ENCODE measurements around the gene PRDM7. TPM values are rescaled to one million over a fixed set of nuclear protein-coding genes. Genes with fewer than 3 reads are reported as not detected.

The PRDM7 gene
- total RNA-seq, 1 experiment from 2014 or later = not detected

DNA sequence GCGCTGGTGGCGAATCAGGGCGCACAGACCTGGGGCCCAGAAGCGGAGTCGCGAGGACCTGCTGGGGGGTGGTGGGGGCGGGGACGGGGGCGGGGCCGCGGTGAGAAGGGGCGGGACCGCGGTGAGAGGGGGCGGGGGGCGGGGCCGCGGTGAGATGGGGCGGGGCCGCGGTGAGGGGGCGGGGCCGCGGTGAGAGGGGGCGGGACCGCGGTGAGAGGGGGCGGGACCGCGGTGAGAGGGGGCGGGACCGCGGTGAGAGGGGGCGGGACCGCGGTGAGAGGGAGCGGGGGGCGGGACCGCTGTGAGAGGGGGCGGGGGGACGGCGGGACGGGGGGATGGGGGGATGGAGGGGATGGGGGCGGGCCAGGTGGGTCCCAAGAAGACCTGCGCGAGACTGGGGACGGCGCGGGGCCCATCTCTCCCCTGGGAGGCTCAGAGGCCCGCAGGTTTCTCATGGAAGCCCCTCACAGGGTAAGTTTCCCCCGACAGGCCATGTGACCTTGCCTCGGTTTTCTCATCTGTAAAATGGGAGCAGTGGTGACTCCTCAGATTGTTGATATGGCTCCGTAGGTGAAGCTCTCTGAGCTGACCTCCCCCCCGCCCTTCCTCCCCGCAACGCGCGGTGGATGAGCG lies 29.3 kb downstream of the PRDM7 start:
- H3K36me3 ChIP-seq (ENCODE audit: insufficient read depth, low read length) = no peaks in the 10 kb centered on the region
- H3K79me2 ChIP-seq (ENCODE audit: low read length) = no peaks in the 10 kb centered on the region
- no peaks in the 10 kb centered on the region; the same call in 1 of the 2 replicates for H4K20me1 ChIP-seq (ENCODE audit: insufficient read depth, low read depth, low read length)
- no peak overlapping the region for H3K9ac ChIP-seq (ENCODE audit: low read length)
- H3K4me3 ChIP-seq (ENCODE audit: low read length) = no peak overlapping the region
- no peak overlapping the region for H3K4me2 ChIP-seq (ENCODE audit: low read depth, low read length, poor library complexity, severe bottlenecking)
- no peaks in the 10 kb centered on the region for H3K27me3 ChIP-seq (ENCODE audit: low read length)
- H3K9me3 ChIP-seq (ENCODE audit: low read length) = no peaks in the 10 kb centered on the region
- H3K27ac ChIP-seq (ENCODE audit: low read length) = no peak overlapping the region
- no peak overlapping the region for H2AFZ ChIP-seq (ENCODE audit: low read length)
- no peaks in the 10 kb centered on the region for H3K9me2 ChIP-seq (replicated peaks; ENCODE audit: insufficient read depth, low read length)
- H3K4me1 ChIP-seq (ENCODE audit: low read length) = no peaks in the 10 kb centered on the region
- DNase-seq = no peak

DNA sequence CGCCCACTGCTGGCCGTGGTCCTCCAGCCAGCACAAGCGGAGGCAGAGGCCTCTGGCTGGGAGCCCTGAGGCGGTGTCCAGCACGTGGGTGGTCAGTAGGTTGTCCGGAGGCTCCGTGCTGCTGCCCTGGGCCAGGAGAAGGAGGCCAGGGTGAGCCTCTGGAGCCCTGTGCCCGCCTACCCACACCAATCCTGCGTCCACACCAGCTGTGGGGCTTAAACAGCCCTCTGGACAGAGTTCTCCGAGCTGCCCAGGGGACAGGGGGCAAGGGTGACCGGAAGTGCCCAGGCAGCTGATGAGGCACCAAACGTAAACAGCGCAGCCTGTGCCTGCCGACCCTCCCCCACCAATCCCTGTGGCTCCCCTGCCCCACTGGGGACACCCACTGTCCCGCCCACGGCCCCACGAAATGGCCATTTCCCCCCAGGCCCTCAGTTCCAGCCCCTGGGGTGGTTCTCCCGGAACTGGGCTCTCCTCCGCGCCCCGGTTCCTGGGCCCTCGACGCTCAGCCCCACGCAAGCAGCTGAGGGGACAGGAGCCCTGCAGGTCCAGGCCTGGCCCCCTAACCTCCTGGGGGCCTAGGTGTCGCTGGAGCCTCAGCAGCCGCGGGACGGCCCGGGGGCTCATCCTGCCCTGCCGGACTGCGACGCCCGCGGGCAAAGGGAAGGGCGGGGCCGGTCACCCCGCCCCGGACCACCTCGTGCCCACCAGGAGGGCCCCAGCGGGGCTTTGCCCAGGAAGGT lies 30.0 kb downstream of the PRDM7 start:
- no peaks in the 10 kb centered on the region; the same call in 1 of the 2 replicates for H4K20me1 ChIP-seq (ENCODE audit: insufficient read depth, low read depth, low read length)
- H3K36me3 ChIP-seq (ENCODE audit: insufficient read depth, low read length) = no peaks in the 10 kb centered on the region
- no peaks in the 10 kb centered on the region for H3K9me2 ChIP-seq (replicated peaks; ENCODE audit: insufficient read depth, low read length)
- H3K9me3 ChIP-seq (ENCODE audit: low read length) = no peaks in the 10 kb centered on the region
- no peak overlapping the region for H2AFZ ChIP-seq (ENCODE audit: low read length)
- no peak overlapping the region for H3K4me2 ChIP-seq (ENCODE audit: low read depth, low read length, poor library complexity, severe bottlenecking)
- DNase-seq = no peak
- H3K9ac ChIP-seq (ENCODE audit: low read length) = no peak overlapping the region
- no peaks in the 10 kb centered on the region; the same call in 1 of the 2 replicates for H3K4me1 ChIP-seq (ENCODE audit: low read length)
- H3K79me2 ChIP-seq (ENCODE audit: low read length) = no peaks in the 10 kb centered on the region
- H3K27ac ChIP-seq (ENCODE audit: low read length) = no peak overlapping the region
- H3K27me3 ChIP-seq (ENCODE audit: low read length) = no peaks in the 10 kb centered on the region
- H3K4me3 ChIP-seq (ENCODE audit: low read length) = no peak overlapping the region

DNA sequence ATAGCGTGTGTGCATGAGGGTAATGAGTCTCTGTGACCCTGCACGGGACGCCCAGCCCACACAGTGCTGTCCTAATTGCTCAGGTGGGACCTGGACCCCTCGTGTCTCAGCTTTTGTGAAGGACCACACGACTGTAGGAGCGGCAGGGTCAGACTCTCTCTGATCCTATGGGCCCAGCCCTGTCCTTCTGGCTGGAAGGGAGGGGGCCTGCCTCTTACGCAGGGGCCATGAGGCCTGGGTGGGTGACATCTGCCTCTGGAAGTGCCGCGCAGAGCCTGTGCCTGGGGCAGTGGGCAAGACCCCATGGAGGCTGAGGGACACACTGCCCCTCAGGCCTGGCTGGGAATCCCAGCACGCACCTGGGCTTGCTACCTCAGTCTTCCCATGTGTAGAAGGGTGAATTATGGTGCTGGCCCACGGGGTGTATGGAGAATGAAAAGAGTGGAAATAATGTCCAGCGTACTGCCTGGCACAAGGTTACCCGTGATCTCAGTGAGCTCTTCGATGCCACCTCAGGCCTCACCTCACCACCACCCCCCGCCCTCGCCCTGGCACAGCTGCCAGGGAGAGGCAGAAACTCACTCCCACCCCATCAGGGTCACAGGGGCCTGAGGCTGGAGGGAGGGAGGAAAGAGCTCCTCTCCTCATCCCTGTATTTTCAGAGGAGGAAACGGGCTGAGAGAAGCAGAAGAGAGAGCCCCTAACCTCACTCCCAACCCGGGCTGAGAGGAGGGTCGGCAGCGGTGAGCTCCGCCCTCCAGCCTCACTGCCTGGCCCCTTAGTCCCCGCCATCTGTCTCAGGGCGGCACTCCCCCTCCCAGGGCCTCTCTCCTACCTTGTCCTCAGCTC lies 30.8 kb downstream of the PRDM7 start:
- Histone ChIP-seq H3K27ac (ENCODE audit: low read length) (no peak overlapping the region), H3K9ac (ENCODE audit: low read length) (no peak overlapping the region), H3K36me3 (ENCODE audit: insufficient read depth, low read length) (no peaks in the 10 kb centered on the region), H3K4me3 (ENCODE audit: low read length) (no peak overlapping the region), H4K20me1 (ENCODE audit: insufficient read depth, low read depth, low read length) (no peaks in the 10 kb centered on the region; the same call in 1 of the 2 replicates), H3K4me2 (ENCODE audit: low read depth, low read length, poor library complexity, severe bottlenecking) (no peak overlapping the region), H2AFZ (ENCODE audit: low read length) (no peak overlapping the region), H3K27me3 (ENCODE audit: low read length) (no peaks in the 10 kb centered on the region), H3K9me2 (replicated peaks; ENCODE audit: insufficient read depth, low read length) (no peaks in the 10 kb centered on the region), H3K4me1 (ENCODE audit: low read length) (no peaks in the 10 kb centered on the region; the same call in 1 of the 2 replicates), H3K9me3 (ENCODE audit: low read length) (no peaks in the 10 kb centered on the region), H3K79me2 (ENCODE audit: low read length) (no peaks in the 10 kb centered on the region)
- DNase-seq = no peak

DNA sequence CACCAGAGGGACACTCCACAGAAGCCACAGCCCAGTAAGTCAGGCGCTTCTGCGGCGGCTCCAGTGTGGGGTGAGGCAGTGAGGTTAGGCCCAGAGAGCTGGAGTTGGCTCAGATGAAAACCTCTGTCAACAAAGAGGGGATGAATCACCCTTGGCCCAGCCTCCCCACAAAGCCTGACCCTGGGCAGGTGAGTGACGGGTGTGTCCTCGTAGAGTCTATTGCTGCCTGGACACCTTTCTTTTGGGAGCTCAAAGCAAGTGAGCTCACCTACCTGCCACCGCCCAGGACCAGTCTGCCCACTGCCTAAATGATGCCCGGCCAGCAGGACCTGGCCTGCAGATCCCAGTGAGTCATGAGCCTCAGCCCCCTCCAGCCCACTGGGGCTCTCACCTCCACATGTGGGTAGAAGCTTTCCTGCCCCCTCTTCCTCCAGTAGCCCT lies 33.0 kb downstream of the PRDM7 start:
- no peak overlapping the region for H3K27ac ChIP-seq (ENCODE audit: low read length)
- no peaks in the 10 kb centered on the region; the same call in 1 of the 2 replicates for H3K4me1 ChIP-seq (ENCODE audit: low read length)
- no peaks in the 10 kb centered on the region for H3K36me3 ChIP-seq (ENCODE audit: insufficient read depth, low read length)
- no peak overlapping the region for H3K4me3 ChIP-seq (ENCODE audit: low read length)
- no peaks in the 10 kb centered on the region for H3K79me2 ChIP-seq (ENCODE audit: low read length)
- no peaks in the 10 kb centered on the region; the same call in 1 of the 2 replicates for H4K20me1 ChIP-seq (ENCODE audit: insufficient read depth, low read depth, low read length)
- no peaks in the 10 kb centered on the region for H3K27me3 ChIP-seq (ENCODE audit: low read length)
- no peak for DNase-seq
- no peaks in the 10 kb centered on the region for H3K9me2 ChIP-seq (replicated peaks; ENCODE audit: insufficient read depth, low read length)
- H3K9me3 ChIP-seq (ENCODE audit: low read length) = no peaks in the 10 kb centered on the region
- no peak overlapping the region for H2AFZ ChIP-seq (ENCODE audit: low read length)
- H3K4me2 ChIP-seq (ENCODE audit: low read depth, low read length, poor library complexity, severe bottlenecking) = no peak overlapping the region
- no peak overlapping the region for H3K9ac ChIP-seq (ENCODE audit: low read length)

DNA sequence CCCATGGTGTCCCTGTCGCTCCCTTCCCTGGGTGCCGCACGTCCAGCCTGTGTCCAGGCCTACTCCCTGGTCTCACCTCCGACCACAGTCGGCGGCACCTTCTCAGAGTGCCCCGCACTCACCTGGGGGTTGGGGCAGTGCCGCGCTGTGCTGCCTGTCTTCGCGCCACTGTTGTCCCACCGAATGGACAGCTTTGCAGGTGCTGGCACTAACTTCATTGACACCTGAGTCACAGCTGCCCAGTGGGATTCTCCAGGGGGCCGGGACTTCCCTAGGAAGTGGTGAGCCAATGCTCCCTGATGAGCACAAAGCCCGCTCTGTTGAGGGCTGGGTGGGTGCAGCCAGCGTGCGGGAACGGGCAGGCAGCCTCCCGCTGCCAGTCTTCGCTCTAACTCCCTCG lies 33.6 kb downstream of the PRDM7 start:
- Histone ChIP-seq H3K27ac (ENCODE audit: low read length) (no peak overlapping the region), H3K4me3 (ENCODE audit: low read length) (no peak overlapping the region), H3K79me2 (ENCODE audit: low read length) (no peaks in the 10 kb centered on the region), H3K4me1 (ENCODE audit: low read length) (no peaks in the 10 kb centered on the region; the same call in 1 of the 2 replicates), H3K9ac (ENCODE audit: low read length) (no peak overlapping the region), H2AFZ (ENCODE audit: low read length) (no peak overlapping the region), H3K4me2 (ENCODE audit: low read depth, low read length, poor library complexity, severe bottlenecking) (no peak overlapping the region), H3K9me2 (replicated peaks; ENCODE audit: insufficient read depth, low read length) (no peaks in the 10 kb centered on the region), H3K36me3 (ENCODE audit: insufficient read depth, low read length) (no peaks in the 10 kb centered on the region), H4K20me1 (ENCODE audit: insufficient read depth, low read depth, low read length) (no peaks in the 10 kb centered on the region; the same call in 1 of the 2 replicates), H3K9me3 (ENCODE audit: low read length) (no peaks in the 10 kb centered on the region), H3K27me3 (ENCODE audit: low read length) (no peaks in the 10 kb centered on the region)
- no peak for DNase-seq

DNA sequence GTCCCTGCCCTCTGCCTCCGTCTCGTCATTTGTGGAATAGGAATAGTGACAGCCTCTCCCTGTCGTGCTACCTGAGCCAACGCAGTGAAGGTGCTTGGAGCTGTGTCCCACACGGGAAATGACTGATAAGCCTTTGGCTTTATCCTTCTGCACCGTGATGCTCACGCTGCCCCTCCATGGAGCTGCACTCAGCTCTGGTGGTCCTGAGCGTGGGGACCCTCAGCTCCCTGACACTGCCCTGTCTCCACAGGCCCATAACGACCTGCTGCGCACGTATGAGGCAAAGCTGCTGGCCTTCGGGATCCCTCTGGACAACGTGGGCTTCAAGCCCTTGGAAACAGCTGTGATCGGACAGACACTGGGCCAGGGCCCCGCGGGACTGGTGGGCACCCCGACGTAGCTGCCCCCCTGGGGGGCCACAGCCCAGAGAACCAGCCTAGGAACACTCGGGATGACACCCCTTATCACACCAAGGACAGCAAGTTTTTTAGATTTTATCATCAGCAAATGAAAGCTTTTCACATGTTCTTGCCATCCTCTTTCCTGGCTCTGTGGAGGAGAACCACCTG lies 34.1 kb downstream of the PRDM7 start:
- H3K4me3 ChIP-seq (ENCODE audit: low read length) = no peak overlapping the region
- DNase-seq = no peak
- no peaks in the 10 kb centered on the region for H3K27me3 ChIP-seq (ENCODE audit: low read length)
- no peaks in the 10 kb centered on the region for H3K9me2 ChIP-seq (replicated peaks; ENCODE audit: insufficient read depth, low read length)
- H2AFZ ChIP-seq (ENCODE audit: low read length) = no peak overlapping the region
- no peak overlapping the region for H3K27ac ChIP-seq (ENCODE audit: low read length)
- H3K4me2 ChIP-seq (ENCODE audit: low read depth, low read length, poor library complexity, severe bottlenecking) = no peak overlapping the region
- H3K36me3 ChIP-seq (ENCODE audit: insufficient read depth, low read length) = no peaks in the 10 kb centered on the region
- no peaks in the 10 kb centered on the region for H3K9me3 ChIP-seq (ENCODE audit: low read length)
- no peak overlapping the region for H3K9ac ChIP-seq (ENCODE audit: low read length)
- H3K4me1 ChIP-seq (ENCODE audit: low read length) = no peaks in the 10 kb centered on the region; the same call in 1 of the 2 replicates
- no peaks in the 10 kb centered on the region for H3K79me2 ChIP-seq (ENCODE audit: low read length)
- H4K20me1 ChIP-seq (ENCODE audit: insufficient read depth, low read depth, low read length) = no peaks in the 10 kb centered on the region; the same call in 1 of the 2 replicates

DNA sequence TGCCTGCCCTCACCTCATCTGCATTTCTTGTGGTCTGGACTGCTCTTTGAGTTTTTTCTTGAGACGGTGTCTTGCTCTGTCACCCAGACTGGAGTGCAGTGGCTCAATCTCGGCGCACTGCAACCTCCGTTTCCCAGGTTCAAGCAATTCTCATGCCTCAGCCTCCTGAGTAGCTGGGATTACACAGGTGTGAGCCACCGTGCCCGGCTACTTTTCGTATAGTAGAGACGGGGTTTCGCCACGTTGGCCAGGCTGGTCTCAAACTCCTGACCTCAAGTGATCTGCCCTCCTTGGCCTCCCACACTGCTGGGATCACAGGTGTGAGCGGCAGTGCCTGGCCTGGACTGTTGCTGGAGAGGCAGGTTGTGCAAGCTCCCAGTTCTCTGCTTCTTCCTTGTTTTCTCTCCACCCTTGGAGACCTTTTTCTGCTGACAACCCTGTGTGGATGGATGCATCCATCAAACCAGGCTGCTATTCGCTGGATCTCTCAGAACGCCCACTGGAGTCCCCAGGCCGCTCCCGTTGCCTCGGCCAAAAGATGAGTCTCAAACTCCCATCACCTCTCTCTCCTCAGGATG lies 35.1 kb downstream of the PRDM7 start:
- Histone ChIP-seq H3K36me3 (ENCODE audit: insufficient read depth, low read length) (no peaks in the 10 kb centered on the region), H3K9me3 (ENCODE audit: low read length) (no peaks in the 10 kb centered on the region), H3K79me2 (ENCODE audit: low read length) (no peaks in the 10 kb centered on the region), H3K4me3 (ENCODE audit: low read length) (no peak overlapping the region), H3K27me3 (ENCODE audit: low read length) (no peaks in the 10 kb centered on the region), H3K27ac (ENCODE audit: low read length) (no peak overlapping the region), H3K4me1 (ENCODE audit: low read length) (no peaks in the 10 kb centered on the region; the same call in 1 of the 2 replicates), H3K9me2 (replicated peaks; ENCODE audit: insufficient read depth, low read length) (no peaks in the 10 kb centered on the region), H3K9ac (ENCODE audit: low read length) (no peak overlapping the region), H3K4me2 (ENCODE audit: low read depth, low read length, poor library complexity, severe bottlenecking) (no peak overlapping the region), H4K20me1 (ENCODE audit: insufficient read depth, low read depth, low read length) (no peaks in the 10 kb centered on the region; the same call in 1 of the 2 replicates), H2AFZ (ENCODE audit: low read length) (no peak overlapping the region)
- DNase-seq = no peak

All from Karpas-422 (cell line).